HepG2 (cell line): ENCODE measurements around the gene GFRA4. TPM values are rescaled to one million over a fixed set of nuclear protein-coding genes. Genes with fewer than 3 reads are reported as not detected.

Source experiments
- ATAC-seq: fragments of 200-7000 bp; cut with Tn5 transposase; 3 replicates; pipeline ENCODE4 v1.9.1; 2020; ENCODE audit warnings: mild to moderate bottlenecking, moderate library complexity
- BruUV-seq: library from RNA; stranded (reverse); fragments of 400-500 nt; replicated peaks from 2 replicates; lab custom pipeline; 2021; lab: Mats Ljungman, UMichigan
- CTCF ChIA-PET: fragments of 300-600 bp; formaldehyde crosslinking; extraction: SDS; loops from one replicate; lab custom pipeline; 2021; ENCODE audit warnings: low total read pairs, inconsistent platforms, low intra/inter-chr PET ratio; lab: Yijun Ruan, JAX
- POLR2A ChIA-PET: fragments of 350-600 bp; sonication (Branson Sonifier 250); formaldehyde crosslinking; loops from one replicate; lab custom pipeline; 2020; ENCODE audit warnings: antibody characterized with exemption, inconsistent platforms; lab: Yijun Ruan, JAX
- DNase-seq: peaks from one replicate; pipeline ENCODE4 v3.0.0-alpha.2; 2015; ENCODE audit warnings: low spot score
- FAIRE-seq: peaks from 3 replicates; lab custom pipeline; 2011; peaks lifted over from hg19 to GRCh38; lab: Jason Lieb, UNC
- H2AFZ ChIP-seq: one replicate; pipeline ENCODE4 v1.6.1; 2011; ENCODE audit warnings: low read length, inconsistent platforms
- H3K27ac ChIP-seq: fragments of 300-600 bp; 3 replicates; pipeline ENCODE4 v1.8.0; 2011; ENCODE audit warnings: mixed run types, mild to moderate bottlenecking, mixed read lengths, low read length, inconsistent platforms; ENCODE audit not compliant: insufficient read depth; ENCODE audit errors: extremely low read length
- H3K27me3 ChIP-seq, 2 experiments: fragments of 200-600 bp in 1 of 2; 2 replicates in 1 of 2; 3 replicates in 1 of 2; pipeline versions ENCODE4 v1.6.0 to v1.8.0; 2011; ENCODE audit warnings: low read length in 2 of 2, mild to moderate bottlenecking in 2 of 2, moderate library complexity in 2 of 2, inconsistent platforms in 1 of 2; ENCODE audit not compliant: insufficient read depth in 2 of 2, control insufficient read depth in 1 of 2
- H3K36me3 ChIP-seq, 2 experiments: fragments of 200-600 bp in 1 of 2; replicated peaks in 1 of 2; 2 replicates in 1 of 2; 3 replicates in 1 of 2; pipeline versions ENCODE4 v1.5.1 to v1.8.0; 2011; ENCODE audit warnings: low read length in 2 of 2, inconsistent platforms in 1 of 2; ENCODE audit not compliant: insufficient read depth in 2 of 2, control insufficient read depth in 1 of 2
- H3K4me1 ChIP-seq: 2 replicates; pipeline ENCODE4 v1.5.1; 2012; ENCODE audit warnings: low read length, inconsistent platforms; ENCODE audit not compliant: insufficient read depth
- H3K4me2 ChIP-seq: 2 replicates; pipeline ENCODE4 v1.6.0; 2011; ENCODE audit warnings: low read depth, low read length, inconsistent platforms
- H3K4me3 ChIP-seq, 3 experiments: fragments of 200-600 bp in 1 of 3; sonication (generic), shearing (Covaris generic) in 1 of 3; replicated peaks in 1 of 3; 2 replicates each; pipeline ENCODE4 v1.5.1; 2011 to 2016; ENCODE audit warnings: low read length in 3 of 3, inconsistent platforms in 2 of 3, low read depth in 2 of 3, mild to moderate bottlenecking in 2 of 3, control low read depth in 1 of 3, mixed read lengths in 1 of 3; ENCODE audit not compliant: insufficient read depth in 1 of 3
- H3K79me2 ChIP-seq: one replicate; pipeline ENCODE4 v1.6.1; 2011; ENCODE audit warnings: low read length, inconsistent platforms; ENCODE audit not compliant: insufficient read depth
- H3K9ac ChIP-seq: 2 replicates; pipeline ENCODE4 v1.6.0; 2011; ENCODE audit warnings: mild to moderate bottlenecking, low read depth, low read length, inconsistent platforms; ENCODE audit not compliant: insufficient read depth
- H3K9me3 ChIP-seq: 2 replicates; pipeline ENCODE4 v1.5.1; 2012; ENCODE audit warnings: mild to moderate bottlenecking, low read length
- H4K20me1 ChIP-seq: 2 replicates; pipeline ENCODE4 v1.6.0; 2011; ENCODE audit warnings: inconsistent platforms, mild to moderate bottlenecking, low read length, moderate library complexity; ENCODE audit not compliant: insufficient read depth
- EED ChIP-seq: sonication (generic); formaldehyde crosslinking; IDR thresholded peaks from 2 replicates; pipeline ENCODE4 v1.5.0; 2020; ENCODE audit warnings: mild to moderate bottlenecking, missing genetic modification reagents
- ELF3 ChIP-seq: IDR thresholded peaks from 2 replicates; pipeline ENCODE4 v1.6.1; 2016; ENCODE audit warnings: missing genetic modification reagents, missing compliant biosample characterization
- GABPB1 ChIP-seq: IDR thresholded peaks from 2 replicates; pipeline ENCODE4 v1.6.1; 2016; ENCODE audit warnings: mild to moderate bottlenecking, missing genetic modification reagents, moderate library complexity, missing compliant biosample characterization
- LCORL ChIP-seq, 2 experiments: fragments of 450-650 bp in 1 of 2; sonication (generic) in 1 of 2; formaldehyde crosslinking in 1 of 2; IDR thresholded peaks; 2 replicates each; pipeline versions ENCODE4 v1.5.0 to v1.6.1; 2017 to 2020; ENCODE audit warnings: antibody characterized with exemption in 1 of 2, missing genetic modification reagents in 1 of 2
- NFIC ChIP-seq: IDR thresholded peaks from 2 replicates; pipeline ENCODE4 v1.6.1; 2012; ENCODE audit warnings: mild to moderate bottlenecking, low read length, inconsistent platforms
- PPARG ChIP-seq: conservative IDR thresholded peaks from 2 replicates; pipeline ENCODE4 v1.6.1; 2016; ENCODE audit warnings: missing biosample characterization, missing genetic modification reagents
- RAD21 ChIP-seq: fragments of 450-650 bp; formaldehyde crosslinking; IDR thresholded peaks from 2 replicates; pipeline ENCODE4 v1.5.0; 2020; ENCODE audit warnings: mild to moderate bottlenecking
- RXRB ChIP-seq: IDR thresholded peaks from 2 replicates; pipeline ENCODE4 v1.6.1; 2016; ENCODE audit warnings: borderline replicate concordance, missing genetic modification reagents, missing compliant biosample characterization
- SALL1 ChIP-seq: sonication (generic); formaldehyde crosslinking; IDR thresholded peaks from 2 replicates; pipeline ENCODE4 v1.8.0; 2022; ENCODE audit warnings: mild to moderate bottlenecking, missing genetic modification reagents
- SATB2 ChIP-seq: sonication (generic); formaldehyde crosslinking; IDR thresholded peaks from 2 replicates; pipeline ENCODE4 v1.5.0; 2020; ENCODE audit warnings: missing genetic modification reagents
- SMAD1 ChIP-seq: sonication (generic); formaldehyde crosslinking; IDR thresholded peaks from 2 replicates; pipeline ENCODE4 v1.4.0; 2020; ENCODE audit warnings: missing genetic modification reagents, low read depth, mild to moderate bottlenecking, borderline replicate concordance
- SMARCC2 ChIP-seq: fragments of 450-650 bp; IDR thresholded peaks from 2 replicates; pipeline ENCODE4 v1.6.1; 2017; ENCODE audit warnings: antibody characterized with exemption, mild to moderate bottlenecking
- STAG1 ChIP-seq: sonication (generic); formaldehyde crosslinking; IDR thresholded peaks from 2 replicates; pipeline ENCODE4 v1.4.0; 2020; ENCODE audit warnings: missing genetic modification reagents
- THAP11 ChIP-seq: IDR thresholded peaks from 2 replicates; pipeline ENCODE4 v1.6.1; 2016; ENCODE audit warnings: missing biosample characterization, missing genetic modification reagents
- ZFX ChIP-seq: sonication (generic); formaldehyde crosslinking; IDR thresholded peaks from 2 replicates; pipeline ENCODE4 v1.4.0; 2020; ENCODE audit warnings: mild to moderate bottlenecking, low read depth, missing genetic modification reagents, moderate library complexity
- ZFY ChIP-seq: sonication (generic); formaldehyde crosslinking; IDR thresholded peaks from 2 replicates; pipeline ENCODE4 v1.4.0; 2020; ENCODE audit warnings: missing genetic modification reagents
- ZNF274 ChIP-seq: sonication (generic); formaldehyde crosslinking; IDR thresholded peaks from 2 replicates; pipeline ENCODE4 v1.5.1; 2020; ENCODE audit warnings: mild to moderate bottlenecking, missing genetic modification reagents
- ZNF326 ChIP-seq: sonication (generic); formaldehyde crosslinking; IDR thresholded peaks from 2 replicates; pipeline ENCODE4 v1.4.0; 2020; ENCODE audit warnings: missing genetic modification reagents, borderline replicate concordance
- ZNF441 ChIP-seq: sonication (generic); formaldehyde crosslinking; IDR thresholded peaks from 2 replicates; pipeline ENCODE4 v1.7.0; 2021; ENCODE audit warnings: missing genetic modification reagents, borderline replicate concordance
- ZNF451 ChIP-seq: sonication (generic); formaldehyde crosslinking; IDR thresholded peaks from 2 replicates; pipeline ENCODE4 v1.5.0; 2020; ENCODE audit warnings: mild to moderate bottlenecking, missing genetic modification reagents
- ZNF616 ChIP-seq: sonication (generic); formaldehyde crosslinking; IDR thresholded peaks from 2 replicates; pipeline ENCODE4 v1.5.0; 2020; ENCODE audit warnings: low read depth, mild to moderate bottlenecking, missing genetic modification reagents
- ZNF788 ChIP-seq: sonication (generic); formaldehyde crosslinking; IDR thresholded peaks from 2 replicates; pipeline ENCODE4 v1.5.0; 2020; ENCODE audit warnings: mild to moderate bottlenecking, missing genetic modification reagents, borderline replicate concordance
- WGBS: methylation state at CpG from one replicate; pipeline ENCODE4 v1.1.6; 2017; ENCODE audit warnings: low lambda C conversion rate; 5-methylcytosine and 5-hydroxymethylcytosine counted together
- in situ Hi-C: cut with HindIII; loops from 2 replicates; pipeline ENCODE4 v1.10.0; 2017; ENCODE audit warnings: low pct_unique_long_range_greater_than_20kb; ENCODE audit not compliant: extremely low pct_ligation_motif_present
- intact Hi-C: fragments of 100-400 bp; cut with micrococcal nuclease; formaldehyde crosslinking; loops from one replicate; pipeline ENCODE4 v1.10.0; 2022; ENCODE audit not compliant: unreplicated experiment
- polyA plus RNA-seq, 8 experiments: library from polyadenylated mRNA; depleted of rRNA in 3 of 8; stranded (reverse) in 7 of 8; unstranded in 1 of 8; fragments of >200 nt; fragmentation: Illumina TruSeq in 4 of 8; extraction: Trizol in 4 of 8; gene quantifications; 2 replicates each; pipeline versions ENCODE4 v1.2.1 to v1.2.3, GENCODE V29; 2011 to 2016; ENCODE audit warnings: low read depth in 4 of 8, missing spikeins in 1 of 8, mixed read lengths in 1 of 8; ENCODE audit not compliant: insufficient read depth in 1 of 8
- total RNA-seq, 5 experiments: library from RNA; depleted of rRNA; stranded (reverse); fragments of >200 nt; fragmentation: Illumina TruSeq; extraction: Trizol; gene quantifications; 2 replicates each; pipeline ENCODE4 v1.2.3, GENCODE V29; 2016; ENCODE audit warnings: low read depth in 1 of 5
- TF ChIP-seq, protein P1 (sequence below): sonication (generic); formaldehyde crosslinking; IDR thresholded peaks from 2 replicates; pipeline ENCODE4 v1.4.0; 2020; ENCODE audit warnings: missing genetic modification reagents

GFRA4 gene
- total and polyA plus RNA-seq, 2 of the 13 experiments (the other 11 are each of a cell fraction or from before 2014, with no cell fraction given), result not detected

- in situ Hi-C loops (no loop called here), intact Hi-C loops (no loop called here)
- H3K4me1 ChIP-seq, result peaks cover 38% of the 10 kb centered on the region
- BruUV-seq, result no TSS peak
- no peaks in the 10 kb centered on the region for H4K20me1 ChIP-seq
- ChIA-PET POLR2A (interaction anchor here (0.6 to 1.5 kb wide), 2 partner anchors 17 to 108 kb away, joined by 3 read pairs; partner anchors contain the start of gene ADISSP), CTCF (no interaction called here)
- H3K27ac ChIP-seq, result no peak overlapping the region
- no peaks in the 10 kb centered on the region for H3K9me3 ChIP-seq
- no peak for DNase-seq
- 12% methylated on average over 11 of the region's 12 CpGs for WGBS
- peak overlapping the region; percentile 29 to 72 (median 48) for H3K4me3 ChIP-seq
- H2AFZ ChIP-seq, result peak overlapping the region; percentile 80
- H3K9ac ChIP-seq, result peak overlapping the region; percentile 57
- no peaks in the 10 kb centered on the region for H3K36me3 ChIP-seq
- H3K4me2 ChIP-seq, result peak overlapping the region; percentile 97
- no peaks in the 10 kb centered on the region for H3K79me2 ChIP-seq
- ATAC-seq, result peak; percentile 54
- H3K27me3 ChIP-seq, result peaks cover 6 to 28% of the 10 kb centered on the region in 2 experiments
- no peak for FAIRE-seq
- TF ChIP-seq ZNF451 (peak; percentile 76; the same call in 1 of the 2 replicates), SMARCC2 (no peak), GABPB1 (CRISPR knock-in tag) (peak; percentile 66; the same call in 1 of the 2 replicates), THAP11 (CRISPR knock-in tag) (0 out of 2 replicates have a peak, but pooled peaks have one; percentile 15), ZNF274 (CRISPR knock-in tag) (peak; percentile 55; the same call in 1 of the 2 replicates), ZFY (CRISPR knock-in tag) (0 out of 2 replicates have a peak, but pooled peaks have one; percentile 15), SALL1 (CRISPR knock-in tag) (peak; percentile 44; the same call in 1 of the 2 replicates), STAG1 (peak; percentile 41), SMAD1 (CRISPR knock-in tag) (no peak), ZNF326 (CRISPR knock-in tag) (no peak), RAD21 (CRISPR knock-in tag) (0 out of 2 replicates have a peak, but pooled peaks have one; percentile 36), PPARG (CRISPR knock-in tag) (no peak), ZNF441 (CRISPR knock-in tag) (peak; percentile 17; the same call in 1 of the 2 replicates), ZNF616 (CRISPR knock-in tag) (peak; percentile 39; the same call in 1 of the 2 replicates), ZNF788 (CRISPR knock-in tag) (0 out of 2 replicates have a peak, but pooled peaks have one; percentile 44), SATB2 (CRISPR knock-in tag) (no peak), NFIC (no peak), LCORL (IDR thresholded peaks at IDR 0.05) (no peak), LCORL (CRISPR knock-in tag; IDR thresholded peaks at IDR 0.05) (peak; percentile 38; the same call in 1 of the 2 replicates), RXRB (CRISPR knock-in tag) (no peak; the same call in 1 of the 2 replicates), ZFX (CRISPR knock-in tag) (peak; percentile 35; the same call in 1 of the 2 replicates), EED (CRISPR knock-in tag) (0 out of 2 replicates have a peak, but pooled peaks have one; percentile 73), ELF3 (CRISPR knock-in tag) (peak; percentile 34; the same call in 1 of the 2 replicates)
- TF ChIP-seq, protein P1, sequence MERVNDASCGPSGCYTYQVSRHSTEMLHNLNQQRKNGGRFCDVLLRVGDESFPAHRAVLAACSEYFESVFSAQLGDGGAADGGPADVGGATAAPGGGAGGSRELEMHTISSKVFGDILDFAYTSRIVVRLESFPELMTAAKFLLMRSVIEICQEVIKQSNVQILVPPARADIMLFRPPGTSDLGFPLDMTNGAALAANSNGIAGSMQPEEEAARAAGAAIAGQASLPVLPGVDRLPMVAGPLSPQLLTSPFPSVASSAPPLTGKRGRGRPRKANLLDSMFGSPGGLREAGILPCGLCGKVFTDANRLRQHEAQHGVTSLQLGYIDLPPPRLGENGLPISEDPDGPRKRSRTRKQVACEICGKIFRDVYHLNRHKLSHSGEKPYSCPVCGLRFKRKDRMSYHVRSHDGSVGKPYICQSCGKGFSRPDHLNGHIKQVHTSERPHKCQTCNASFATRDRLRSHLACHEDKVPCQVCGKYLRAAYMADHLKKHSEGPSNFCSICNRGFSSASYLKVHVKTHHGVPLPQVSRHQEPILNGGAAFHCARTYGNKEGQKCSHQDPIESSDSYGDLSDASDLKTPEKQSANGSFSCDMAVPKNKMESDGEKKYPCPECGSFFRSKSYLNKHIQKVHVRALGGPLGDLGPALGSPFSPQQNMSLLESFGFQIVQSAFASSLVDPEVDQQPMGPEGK (CRISPR knock-in tag), result peak; percentile 69; the same call in 1 of the 2 replicates
Observed at GRCh38 chr20:3659492-3660261, 3.5 kb downstream of the GFRA4 start.
